OCI-LY1 (cell line): ENCODE measurements around the gene OPN4.

Source experiments
- EZH2 ChIP-seq: fragments of 200-600 bp; sonication (generic), shearing (Covaris generic); IDR thresholded peaks from 2 replicates; pipeline ENCODE4 v1.8.0; 2017; ENCODE audit warnings: borderline replicate concordance, mixed run types, mild to moderate bottlenecking, antibody characterized with exemption, low read length, moderate library complexity, mixed read lengths
- TF ChIP-seq, protein P1 (sequence below): fragments of 200-600 bp; sonication (generic), shearing (Covaris generic); IDR thresholded peaks from 2 replicates; pipeline ENCODE4 v1.5.1; 2017; ENCODE audit warnings: mild to moderate bottlenecking, antibody characterized with exemption, low read length, moderate library complexity, mixed read lengths

DNA sequence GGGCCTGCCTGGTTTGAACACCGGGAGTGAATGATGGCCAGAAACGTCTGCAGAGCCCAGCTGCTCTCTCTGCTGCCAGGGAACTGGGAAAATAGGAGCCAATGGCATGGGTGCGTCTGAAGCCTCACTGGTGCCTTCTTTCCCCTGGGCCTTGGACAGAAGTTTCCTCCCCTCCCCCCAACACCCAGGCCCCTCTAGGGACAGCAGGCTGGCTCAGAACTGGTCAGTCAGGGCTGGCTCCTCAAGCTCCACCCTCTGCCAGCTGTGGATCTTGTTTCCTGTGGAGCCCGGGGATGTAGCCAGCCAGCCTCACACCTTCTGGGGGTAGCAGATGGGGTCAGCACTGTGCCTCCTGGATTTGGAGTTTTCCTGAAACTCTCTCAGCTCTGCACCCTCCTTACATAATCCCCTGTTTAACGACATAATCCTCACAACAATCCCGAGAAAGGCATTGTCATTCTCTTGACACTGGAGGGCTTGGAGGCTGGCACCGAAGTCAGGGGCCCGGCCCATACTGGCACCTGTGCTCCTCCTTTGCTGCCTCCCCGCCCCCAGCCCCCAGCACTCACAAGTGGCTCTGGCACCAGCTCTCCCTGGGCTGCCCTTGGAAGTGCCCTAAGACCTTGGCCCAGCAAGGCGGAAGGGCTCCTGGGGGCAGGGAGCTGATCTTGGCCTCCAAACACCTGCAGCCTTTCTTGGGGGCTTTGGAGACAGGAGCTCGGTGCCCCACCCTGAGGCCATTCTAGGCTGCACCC is 19.7 kb downstream of the OPN4 start:
- TF ChIP-seq, protein P1, sequence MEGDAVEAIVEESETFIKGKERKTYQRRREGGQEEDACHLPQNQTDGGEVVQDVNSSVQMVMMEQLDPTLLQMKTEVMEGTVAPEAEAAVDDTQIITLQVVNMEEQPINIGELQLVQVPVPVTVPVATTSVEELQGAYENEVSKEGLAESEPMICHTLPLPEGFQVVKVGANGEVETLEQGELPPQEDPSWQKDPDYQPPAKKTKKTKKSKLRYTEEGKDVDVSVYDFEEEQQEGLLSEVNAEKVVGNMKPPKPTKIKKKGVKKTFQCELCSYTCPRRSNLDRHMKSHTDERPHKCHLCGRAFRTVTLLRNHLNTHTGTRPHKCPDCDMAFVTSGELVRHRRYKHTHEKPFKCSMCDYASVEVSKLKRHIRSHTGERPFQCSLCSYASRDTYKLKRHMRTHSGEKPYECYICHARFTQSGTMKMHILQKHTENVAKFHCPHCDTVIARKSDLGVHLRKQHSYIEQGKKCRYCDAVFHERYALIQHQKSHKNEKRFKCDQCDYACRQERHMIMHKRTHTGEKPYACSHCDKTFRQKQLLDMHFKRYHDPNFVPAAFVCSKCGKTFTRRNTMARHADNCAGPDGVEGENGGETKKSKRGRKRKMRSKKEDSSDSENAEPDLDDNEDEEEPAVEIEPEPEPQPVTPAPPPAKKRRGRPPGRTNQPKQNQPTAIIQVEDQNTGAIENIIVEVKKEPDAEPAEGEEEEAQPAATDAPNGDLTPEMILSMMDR = no peak
- TF ChIP-seq EZH2 = no peak
